ENCODE measurements around the gene TRIM33. TPM values are rescaled to one million over a fixed set of nuclear protein-coding genes. Genes with fewer than 3 reads are reported as not detected.

Gene TRIM33
- polyA plus RNA-seq, 1 donor from 2014 or later = 58.7 TPM

DNA sequence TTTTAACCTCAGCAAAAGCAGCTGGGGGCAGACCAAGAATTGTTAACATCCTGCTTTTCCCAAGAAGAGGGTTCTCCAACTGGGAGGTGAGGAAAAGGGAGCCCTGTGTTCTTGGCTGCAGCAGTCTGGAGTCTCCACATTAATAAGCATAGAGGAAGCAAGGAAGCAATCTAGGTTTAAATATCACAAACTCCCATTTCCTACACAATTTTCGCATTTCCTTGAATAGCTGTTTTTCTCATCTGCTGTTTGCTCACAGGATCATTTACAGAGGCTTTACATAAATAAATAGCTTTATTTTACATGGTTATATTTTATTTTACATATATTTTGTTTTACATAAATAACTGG lies 124.0 kb downstream of the TRIM33 start:
- no peaks in the 10 kb centered on the region for H3K9me3 ChIP-seq (ENCODE audit: low read length)
- no peak overlapping the region for H3K27ac ChIP-seq (ENCODE audit: low read length)

DNA sequence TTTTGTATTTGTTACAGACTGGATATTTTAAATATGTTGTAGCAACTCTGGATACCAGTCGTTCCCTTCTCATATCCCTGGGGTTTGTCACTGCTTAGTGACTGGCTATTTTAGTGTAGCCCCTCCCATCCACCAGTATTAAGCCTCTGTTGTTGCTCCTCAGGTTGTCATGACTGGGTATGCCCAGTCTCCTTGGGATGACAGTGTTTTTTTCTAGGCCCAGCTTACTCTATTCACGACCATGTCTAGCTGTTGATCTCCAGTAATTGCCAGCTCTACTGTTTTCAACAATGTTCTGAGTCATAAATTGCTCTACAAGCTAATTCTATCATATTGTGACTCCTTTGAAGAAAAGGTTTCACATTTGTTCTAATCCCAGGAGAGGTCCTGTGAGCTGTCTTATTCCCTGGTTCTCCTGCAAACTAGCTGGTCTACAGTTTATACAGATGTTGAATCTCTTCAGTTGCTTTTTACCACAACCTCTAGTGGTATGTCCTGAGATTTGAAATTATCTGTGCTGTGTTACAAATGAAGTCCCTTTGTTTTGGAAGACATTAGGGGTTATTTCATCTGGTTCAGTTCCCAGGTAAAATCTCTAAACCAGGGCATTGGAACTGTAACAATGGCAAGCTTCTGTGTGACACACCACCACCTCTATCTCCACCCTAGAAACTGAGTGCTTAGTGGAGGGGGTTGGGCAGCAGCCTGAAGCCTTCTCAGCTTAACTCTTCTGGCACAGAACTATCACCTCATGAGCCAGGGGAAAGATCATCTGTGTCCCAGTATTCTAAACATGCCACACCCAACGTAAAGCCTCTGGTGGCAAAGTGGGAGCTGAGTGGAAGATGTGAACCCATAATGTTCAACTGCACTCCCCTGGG lies 124.6 kb downstream of the TRIM33 start:
- no peak overlapping the region for H3K4me2 ChIP-seq (ENCODE audit: low read length)
- H3K79me2 ChIP-seq (replicated peaks; ENCODE audit: insufficient read depth, low read length) = no peaks in the 10 kb centered on the region
- TF ChIP-seq POLR2AphosphoS5 (IDR thresholded peaks at IDR 0.05) = no peak
- no peak for TF ChIP-seq SMC3 (conservative IDR thresholded peaks at IDR 0.05; ENCODE audit: poor library complexity)
- TF ChIP-seq, protein P1, sequence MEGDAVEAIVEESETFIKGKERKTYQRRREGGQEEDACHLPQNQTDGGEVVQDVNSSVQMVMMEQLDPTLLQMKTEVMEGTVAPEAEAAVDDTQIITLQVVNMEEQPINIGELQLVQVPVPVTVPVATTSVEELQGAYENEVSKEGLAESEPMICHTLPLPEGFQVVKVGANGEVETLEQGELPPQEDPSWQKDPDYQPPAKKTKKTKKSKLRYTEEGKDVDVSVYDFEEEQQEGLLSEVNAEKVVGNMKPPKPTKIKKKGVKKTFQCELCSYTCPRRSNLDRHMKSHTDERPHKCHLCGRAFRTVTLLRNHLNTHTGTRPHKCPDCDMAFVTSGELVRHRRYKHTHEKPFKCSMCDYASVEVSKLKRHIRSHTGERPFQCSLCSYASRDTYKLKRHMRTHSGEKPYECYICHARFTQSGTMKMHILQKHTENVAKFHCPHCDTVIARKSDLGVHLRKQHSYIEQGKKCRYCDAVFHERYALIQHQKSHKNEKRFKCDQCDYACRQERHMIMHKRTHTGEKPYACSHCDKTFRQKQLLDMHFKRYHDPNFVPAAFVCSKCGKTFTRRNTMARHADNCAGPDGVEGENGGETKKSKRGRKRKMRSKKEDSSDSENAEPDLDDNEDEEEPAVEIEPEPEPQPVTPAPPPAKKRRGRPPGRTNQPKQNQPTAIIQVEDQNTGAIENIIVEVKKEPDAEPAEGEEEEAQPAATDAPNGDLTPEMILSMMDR (IDR thresholded peaks at IDR 0.05; ENCODE audit: poor library complexity, severe bottlenecking) = no peak
- no peak for TF ChIP-seq TAF1 (IDR thresholded peaks at IDR 0.05; ENCODE audit: low read depth)
- no peak for TF ChIP-seq MXI1 (conservative IDR thresholded peaks at IDR 0.05; ENCODE audit: poor library complexity, severe bottlenecking)
- TF ChIP-seq EZH2 (IDR thresholded peaks at IDR 0.05; ENCODE audit: borderline replicate concordance, insufficient read depth, low read length, poor library complexity, severe bottlenecking) = no peak
- no peak for TF ChIP-seq EP300 (conservative IDR thresholded peaks at IDR 0.05; ENCODE audit: poor library complexity, severe bottlenecking)
- no peak for TF ChIP-seq RAD21 (conservative IDR thresholded peaks at IDR 0.05)
- TF ChIP-seq, protein P2, sequence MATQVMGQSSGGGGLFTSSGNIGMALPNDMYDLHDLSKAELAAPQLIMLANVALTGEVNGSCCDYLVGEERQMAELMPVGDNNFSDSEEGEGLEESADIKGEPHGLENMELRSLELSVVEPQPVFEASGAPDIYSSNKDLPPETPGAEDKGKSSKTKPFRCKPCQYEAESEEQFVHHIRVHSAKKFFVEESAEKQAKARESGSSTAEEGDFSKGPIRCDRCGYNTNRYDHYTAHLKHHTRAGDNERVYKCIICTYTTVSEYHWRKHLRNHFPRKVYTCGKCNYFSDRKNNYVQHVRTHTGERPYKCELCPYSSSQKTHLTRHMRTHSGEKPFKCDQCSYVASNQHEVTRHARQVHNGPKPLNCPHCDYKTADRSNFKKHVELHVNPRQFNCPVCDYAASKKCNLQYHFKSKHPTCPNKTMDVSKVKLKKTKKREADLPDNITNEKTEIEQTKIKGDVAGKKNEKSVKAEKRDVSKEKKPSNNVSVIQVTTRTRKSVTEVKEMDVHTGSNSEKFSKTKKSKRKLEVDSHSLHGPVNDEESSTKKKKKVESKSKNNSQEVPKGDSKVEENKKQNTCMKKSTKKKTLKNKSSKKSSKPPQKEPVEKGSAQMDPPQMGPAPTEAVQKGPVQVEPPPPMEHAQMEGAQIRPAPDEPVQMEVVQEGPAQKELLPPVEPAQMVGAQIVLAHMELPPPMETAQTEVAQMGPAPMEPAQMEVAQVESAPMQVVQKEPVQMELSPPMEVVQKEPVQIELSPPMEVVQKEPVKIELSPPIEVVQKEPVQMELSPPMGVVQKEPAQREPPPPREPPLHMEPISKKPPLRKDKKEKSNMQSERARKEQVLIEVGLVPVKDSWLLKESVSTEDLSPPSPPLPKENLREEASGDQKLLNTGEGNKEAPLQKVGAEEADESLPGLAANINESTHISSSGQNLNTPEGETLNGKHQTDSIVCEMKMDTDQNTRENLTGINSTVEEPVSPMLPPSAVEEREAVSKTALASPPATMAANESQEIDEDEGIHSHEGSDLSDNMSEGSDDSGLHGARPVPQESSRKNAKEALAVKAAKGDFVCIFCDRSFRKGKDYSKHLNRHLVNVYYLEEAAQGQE (IDR thresholded peaks at IDR 0.05; ENCODE audit: borderline replicate concordance) = no peak
- H4K20me1 ChIP-seq (ENCODE audit: insufficient read depth) = no peaks in the 10 kb centered on the region
- H3K9me3 ChIP-seq (ENCODE audit: low read length) = no peaks in the 10 kb centered on the region
- H3K9me2 ChIP-seq (ENCODE audit: insufficient read depth, low read length) = no peaks in the 10 kb centered on the region
- H3K9ac ChIP-seq (ENCODE audit: low read length) = no peak overlapping the region
- H3F3A ChIP-seq (ENCODE audit: insufficient read depth, low read length, poor library complexity, severe bottlenecking) = no peaks in the 10 kb centered on the region
- H2AFZ ChIP-seq (ENCODE audit: low read depth, low read length) = no peak overlapping the region
- H3K27ac ChIP-seq (ENCODE audit: low read length) = no peak overlapping the region
- no peak overlapping the region for H3K4me3 ChIP-seq (ENCODE audit: low read length)
- no peaks in the 10 kb centered on the region for H3K36me3 ChIP-seq (ENCODE audit: insufficient read depth, low read length)
- no peaks in the 10 kb centered on the region for H3K27me3 ChIP-seq (ENCODE audit: insufficient read depth, low read depth, low read length)

More for the DNA sequence above, 124.0 kb downstream of the TRIM33 start:
- Histone ChIP-seq H3K4me2 (ENCODE audit: low read length) (no peak overlapping the region), H4K20me1 (ENCODE audit: insufficient read depth) (no peaks in the 10 kb centered on the region), H3K9me2 (ENCODE audit: insufficient read depth, low read length) (no peaks in the 10 kb centered on the region), H3K27me3 (ENCODE audit: insufficient read depth, low read depth, low read length) (no peaks in the 10 kb centered on the region), H3K79me2 (replicated peaks; ENCODE audit: insufficient read depth, low read length) (no peaks in the 10 kb centered on the region), H3K9ac (ENCODE audit: low read length) (no peak overlapping the region), H2AFZ (ENCODE audit: low read depth, low read length) (no peak overlapping the region), H3K4me3 (ENCODE audit: low read length) (no peak overlapping the region), H3K36me3 (ENCODE audit: insufficient read depth, low read length) (no peaks in the 10 kb centered on the region), H3F3A (ENCODE audit: insufficient read depth, low read length, poor library complexity, severe bottlenecking) (no peaks in the 10 kb centered on the region)
- no peak for TF ChIP-seq MXI1 (conservative IDR thresholded peaks at IDR 0.05; ENCODE audit: poor library complexity, severe bottlenecking)
- TF ChIP-seq, protein P2 (IDR thresholded peaks at IDR 0.05; ENCODE audit: borderline replicate concordance) = no peak
- no peak for TF ChIP-seq RAD21 (conservative IDR thresholded peaks at IDR 0.05)
- TF ChIP-seq TAF1 (IDR thresholded peaks at IDR 0.05; ENCODE audit: low read depth) = no peak
- TF ChIP-seq, protein P1 (IDR thresholded peaks at IDR 0.05; ENCODE audit: poor library complexity, severe bottlenecking) = no peak
